HepG2 (cell line): ENCODE data around the gene ASB8. TPM values are rescaled to one million over a fixed set of nuclear protein-coding genes. Genes with fewer than 3 reads are reported as not detected.
A peak's percentile ranks its signal among the peaks of the same experiment; 100 is the strongest.

Source experiments
- AFF4 ChIP-seq: sonication (generic); formaldehyde crosslinking; IDR thresholded peaks from 2 replicates; pipeline ENCODE4 v1.4.0; 2020; ENCODE audit warnings: missing genetic modification reagents
- ARNTL ChIP-seq: sonication (generic); formaldehyde crosslinking; IDR thresholded peaks from 2 replicates; pipeline ENCODE4 v1.4.0; 2020; ENCODE audit warnings: mild to moderate bottlenecking, missing genetic modification reagents
- BHLHE40 ChIP-seq: IDR thresholded peaks from 2 replicates; pipeline ENCODE4 v1.6.1; 2011; ENCODE audit warnings: low read length, improper control_type of control experiment
- DNMT1 ChIP-seq: sonication (generic); formaldehyde crosslinking; IDR thresholded peaks from 2 replicates; pipeline ENCODE4 v1.5.1; 2020; ENCODE audit warnings: mild to moderate bottlenecking, missing genetic modification reagents
- HDAC1 ChIP-seq: sonication (generic); formaldehyde crosslinking; IDR thresholded peaks from 2 replicates; pipeline ENCODE4 v1.5.1; 2020; ENCODE audit warnings: mild to moderate bottlenecking, missing genetic modification reagents
- HHEX ChIP-seq: IDR thresholded peaks from 2 replicates; pipeline ENCODE4 v1.6.1; 2016; ENCODE audit warnings: control low read depth
- HMG20B ChIP-seq: conservative IDR thresholded peaks from 2 replicates; pipeline ENCODE4 v1.6.1; 2016; ENCODE audit warnings: missing genetic modification reagents, missing compliant biosample characterization
- HNRNPL ChIP-seq: fragments of 200-400 bp; formaldehyde crosslinking; IDR thresholded peaks from 2 replicates; pipeline ENCODE4 v1.6.1; 2017; ENCODE audit warnings: mild to moderate bottlenecking, low read depth, low read length
- IKZF1 ChIP-seq: fragments of 450-650 bp; IDR thresholded peaks from 2 replicates; pipeline ENCODE4 v1.7.1; 2016
- KDM2A ChIP-seq: sonication (generic); formaldehyde crosslinking; IDR thresholded peaks from 2 replicates; pipeline ENCODE4 v1.4.0; 2020; ENCODE audit warnings: low read depth, missing genetic modification reagents, borderline replicate concordance
- MIXL1 ChIP-seq: IDR thresholded peaks from 2 replicates; pipeline ENCODE4 v1.6.1; 2016
- NR1H2 ChIP-seq: sonication (generic); formaldehyde crosslinking; IDR thresholded peaks from 2 replicates; pipeline ENCODE4 v1.8.1; 2022; ENCODE audit warnings: low read depth, missing genetic modification reagents, borderline replicate concordance
- SALL1 ChIP-seq: sonication (generic); formaldehyde crosslinking; IDR thresholded peaks from 2 replicates; pipeline ENCODE4 v1.8.0; 2022; ENCODE audit warnings: mild to moderate bottlenecking, missing genetic modification reagents
- SOX13 ChIP-seq, 3 experiments: fragments of 450-650 bp in 1 of 3; sonication (generic) in 1 of 3; formaldehyde crosslinking in 1 of 3; IDR thresholded peaks in 2 of 3; conservative IDR thresholded peaks in 1 of 3; 2 replicates each; pipeline versions ENCODE4 v1.5.0 to v1.6.1; 2016 to 2020; ENCODE audit warnings: antibody characterized with exemption in 1 of 3, mild to moderate bottlenecking in 1 of 3, missing compliant biosample characterization in 1 of 3, missing genetic modification reagents in 1 of 3, moderate library complexity in 1 of 3
- ZBTB20 ChIP-seq: sonication (generic); formaldehyde crosslinking; IDR thresholded peaks from 2 replicates; pipeline ENCODE4 v1.8.1; 2023; ENCODE audit warnings: missing genetic modification reagents, low read depth, mild to moderate bottlenecking, borderline replicate concordance
- ZFP41 ChIP-seq: sonication (generic); formaldehyde crosslinking; IDR thresholded peaks from 2 replicates; pipeline ENCODE4 v1.4.0; 2020; ENCODE audit warnings: mild to moderate bottlenecking, missing genetic modification reagents, borderline replicate concordance
- ZMYM4 ChIP-seq: sonication (generic); formaldehyde crosslinking; IDR thresholded peaks from 2 replicates; pipeline ENCODE4 v1.8.1; 2023; ENCODE audit warnings: mild to moderate bottlenecking, missing genetic modification reagents
- ZNF280D ChIP-seq: sonication (generic); formaldehyde crosslinking; IDR thresholded peaks from 2 replicates; pipeline ENCODE4 v1.5.1; 2020; ENCODE audit warnings: mild to moderate bottlenecking, missing genetic modification reagents
- ZNF33B ChIP-seq: sonication (generic); formaldehyde crosslinking; IDR thresholded peaks from 2 replicates; pipeline ENCODE4 v1.5.1; 2020; ENCODE audit warnings: mild to moderate bottlenecking, missing genetic modification reagents
- ZNF362 ChIP-seq: sonication (generic); formaldehyde crosslinking; IDR thresholded peaks from 2 replicates; pipeline ENCODE4 v1.4.0; 2020; ENCODE audit warnings: missing genetic modification reagents, mild to moderate bottlenecking, borderline replicate concordance
- ZNF460 ChIP-seq: sonication (generic); formaldehyde crosslinking; IDR thresholded peaks from 2 replicates; pipeline ENCODE4 v1.5.1; 2020; ENCODE audit warnings: missing genetic modification reagents, mild to moderate bottlenecking, borderline replicate concordance
- polyA plus RNA-seq, 8 experiments: library from polyadenylated mRNA; depleted of rRNA in 3 of 8; stranded (reverse) in 7 of 8; unstranded in 1 of 8; fragments of >200 nt; fragmentation: Illumina TruSeq in 4 of 8; extraction: Trizol in 4 of 8; gene quantifications; 2 replicates each; pipeline versions ENCODE4 v1.2.1 to v1.2.3, GENCODE V29; 2011 to 2016; ENCODE audit warnings: low read depth in 4 of 8, missing spikeins in 1 of 8, mixed read lengths in 1 of 8; ENCODE audit not compliant: insufficient read depth in 1 of 8
- total RNA-seq, 5 experiments: library from RNA; depleted of rRNA; stranded (reverse); fragments of >200 nt; fragmentation: Illumina TruSeq; extraction: Trizol; gene quantifications; 2 replicates each; pipeline ENCODE4 v1.2.3, GENCODE V29; 2016; ENCODE audit warnings: low read depth in 1 of 5

ASB8 gene
- total and polyA plus RNA-seq, 2 of the 13 experiments (the other 11 are each of a cell fraction or from before 2014, with no cell fraction given), result 14.0 to 15.5 TPM

GRCh38 chr12:48157018-48157888 lies at the start of gene ASB8 (continued):
- peak; percentile 91 for TF ChIP-seq HDAC1 (CRISPR knock-in tag)
- TF ChIP-seq ZNF460 (CRISPR knock-in tag), result no peak
- no peak for TF ChIP-seq IKZF1
- TF ChIP-seq ZMYM4, result peak; percentile 85
- TF ChIP-seq MIXL1 (CRISPR knock-in tag), result no peak
- TF ChIP-seq KDM2A (CRISPR knock-in tag), result peak; percentile 89; the same call in 1 of the 2 replicates
- peak; percentile 62; the same call in 1 of the 2 replicates for TF ChIP-seq SALL1 (CRISPR knock-in tag)
- no peak for TF ChIP-seq HNRNPL
- TF ChIP-seq ZNF33B (CRISPR knock-in tag), result no peak
- TF ChIP-seq SOX13 (IDR thresholded peaks at IDR 0.05), result no peak
- no peak for TF ChIP-seq SOX13 (CRISPR knock-in tag; conservative IDR thresholded peaks at IDR 0.05 in 1 of 2, IDR thresholded peaks at IDR 0.05 in 1 of 2)
- TF ChIP-seq ZNF280D, result peak; percentile 86
- no peak for TF ChIP-seq ZBTB20 (CRISPR knock-in tag)
- no peak for TF ChIP-seq ZFP41 (CRISPR knock-in tag)
- TF ChIP-seq ZNF362 (CRISPR knock-in tag), result peak; percentile 52; the same call in 1 of the 2 replicates
- TF ChIP-seq DNMT1 (CRISPR knock-in tag), result no peak
- no peak for TF ChIP-seq HHEX (CRISPR knock-in tag)
- no peak for TF ChIP-seq NR1H2
- TF ChIP-seq ARNTL (CRISPR knock-in tag), result no peak; the same call in 1 of the 2 replicates
- TF ChIP-seq BHLHE40, result no peak
- TF ChIP-seq HMG20B (CRISPR knock-in tag), result no peak
- TF ChIP-seq AFF4, result no peak
